VCaP (cell line): Measurements from ENCODE around the gene FRMD4B.
A peak's percentile ranks its signal among the peaks of the same experiment; 100 is the strongest.

Experiments
- H3K27ac ChIP-seq: fragments of 450-650 bp; 2 replicates; pipeline ENCODE4 v1.5.1; 2017
- CTCF ChIP-seq: fragments of 450-650 bp; conservative IDR thresholded peaks from 2 replicates; pipeline ENCODE4 v1.5.1; 2017; ENCODE audit warnings: mild to moderate bottlenecking, moderate library complexity

FRMD4B gene

GRCh38 chr3:69306239-69307185 lies 79.4 kb downstream of the FRMD4B start:
- TF ChIP-seq CTCF = peak; percentile 98
- no peak overlapping the region for H3K27ac ChIP-seq

- H3K27ac ChIP-seq = 0 out of 2 replicates have a peak overlapping the region, but pooled peaks have one; percentile 5
- TF ChIP-seq CTCF = no peak
Measured at GRCh38 chr3:69305011-69305410, 80.9 kb downstream of the FRMD4B start.

GRCh38 chr3:69304396-69304795 lies 81.5 kb downstream of the FRMD4B start:
- TF ChIP-seq CTCF = no peak
- 0 out of 2 replicates have a peak overlapping the region, but pooled peaks have one; percentile 5 for H3K27ac ChIP-seq

- TF ChIP-seq CTCF = no peak
- H3K27ac ChIP-seq = no peak overlapping the region
Measured at GRCh38 chr3:69300296-69300695, 85.6 kb downstream of the FRMD4B start.

DNA sequence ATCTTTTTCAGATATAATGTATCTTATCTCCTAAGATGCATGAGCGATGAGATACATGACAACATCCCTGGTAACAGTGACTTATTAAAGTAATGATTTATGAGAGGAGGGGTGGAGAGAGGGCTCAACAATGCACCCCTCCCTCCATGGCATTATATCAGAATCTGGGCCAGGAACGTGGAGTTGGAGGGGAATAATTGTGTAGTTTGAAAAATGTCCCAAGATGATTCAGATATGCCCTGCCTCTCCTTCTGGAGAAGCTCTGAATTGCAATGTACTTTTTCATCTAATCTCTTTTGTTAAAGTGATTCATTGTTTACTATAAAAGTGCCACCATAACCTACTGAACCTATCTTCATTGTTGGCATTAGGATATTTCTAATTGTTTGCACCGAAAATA lies 86.5 kb downstream of the FRMD4B start:
- no peak overlapping the region for H3K27ac ChIP-seq
- peak; percentile 52 for TF ChIP-seq CTCF

DNA sequence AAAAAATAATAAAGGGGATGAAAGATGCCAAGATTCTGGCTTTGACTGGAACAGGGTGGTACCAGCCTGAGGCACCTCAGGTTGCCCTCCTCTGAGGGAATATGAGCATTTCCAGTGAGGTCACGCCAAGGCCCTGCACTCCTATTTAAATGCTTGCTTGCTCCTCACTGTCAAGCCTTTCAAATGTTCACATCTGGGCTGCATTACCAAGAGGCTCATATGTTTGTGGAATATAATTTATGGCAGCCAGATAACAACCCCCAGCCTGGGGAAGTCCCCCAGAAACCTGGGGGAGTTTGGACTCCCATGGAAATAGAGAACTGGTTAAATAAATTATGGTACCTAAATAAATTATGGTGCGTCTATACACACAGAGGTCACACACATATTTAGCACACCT lies 88.4 kb downstream of the FRMD4B start:
- TF ChIP-seq CTCF = no peak
- no peak overlapping the region for H3K27ac ChIP-seq

DNA sequence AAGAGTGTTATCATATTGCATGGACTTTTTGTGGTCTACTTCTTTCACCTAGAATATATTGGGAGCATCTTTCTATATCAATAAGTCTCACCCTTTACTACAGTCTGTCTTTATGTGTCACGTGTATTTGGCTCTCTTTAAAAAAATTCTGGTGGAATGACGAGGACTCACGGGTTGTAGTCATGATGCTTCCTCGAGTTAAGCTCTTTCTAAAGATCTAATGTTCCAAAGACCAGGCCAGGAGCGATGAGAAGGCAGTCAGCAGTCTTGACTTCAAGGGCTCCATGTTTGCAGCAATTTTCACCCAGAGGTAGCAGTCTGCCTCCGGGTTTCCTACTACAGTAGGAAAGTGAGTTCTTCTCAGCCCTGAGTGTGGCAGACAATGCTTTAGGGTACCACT lies 88.9 kb downstream of the FRMD4B start:
- no peak for TF ChIP-seq CTCF
- H3K27ac ChIP-seq = no peak overlapping the region
